ENCODE measurements around the gene SLC25A11. TPM values are rescaled to one million over a fixed set of nuclear protein-coding genes. Genes with fewer than 3 reads are reported as not detected.

SLC25A11 gene
- total and polyA plus RNA-seq, 2 donors (not counting 1 experiment from before 2014, with no cell fraction given): 32.3 to 44.4 TPM

Small RNA genes lying within 50 kb of the gene (small RNA-seq; reads per million reads assigned to genes)
- gene MIR6864 (ENCODE audit: insufficient read length, low read depth, low replicate concordance) (not detected), gene MIR6865 (ENCODE audit: insufficient read length, low read depth, low replicate concordance) (not detected)

Other genes starting within 250 kb of the SLC25A11 start
- 71.8 and 80.9 TPM in 2 replicates for gene PELP1, start 235.9 kb downstream of the SLC25A11 start, total RNA-seq
- 34.9 and 46.1 TPM in 2 replicates for gene PELP1, start 235.9 kb downstream of the SLC25A11 start, polyA plus RNA-seq
- gene ARRB2, start 229.4 kb downstream of the SLC25A11 start, total RNA-seq: 148 and 164 TPM in 2 replicates
- 86.8 and 111 TPM in 2 replicates for gene ARRB2, start 229.4 kb downstream of the SLC25A11 start, polyA plus RNA-seq
- gene MED11, start 208.6 kb downstream of the SLC25A11 start, total RNA-seq: 25.5 and 30.7 TPM in 2 replicates
- 25.3 and 49.1 TPM in 2 replicates for gene MED11, start 208.6 kb downstream of the SLC25A11 start, polyA plus RNA-seq
- 2.1 and 2.5 TPM in 2 replicates for gene ZMYND15, start 200.2 kb downstream of the SLC25A11 start, total RNA-seq
- gene ZMYND15, start 200.2 kb downstream of the SLC25A11 start, polyA plus RNA-seq: 0.72 and 0.82 TPM in 2 replicates
- gene CXCL16, start 200.1 kb downstream of the SLC25A11 start, total RNA-seq: 19.3 and 22.0 TPM in 2 replicates
- gene CXCL16, start 200.1 kb downstream of the SLC25A11 start, polyA plus RNA-seq: 10.9 and 13.8 TPM in 2 replicates
- gene TM4SF5, start 168.2 kb downstream of the SLC25A11 start, total RNA-seq: not detected in 2 replicates
- not detected in 2 replicates for gene TM4SF5, start 168.2 kb downstream of the SLC25A11 start, polyA plus RNA-seq
- not detected in 2 replicates for gene VMO1, start 153.7 kb downstream of the SLC25A11 start, total RNA-seq
- gene VMO1, start 153.7 kb downstream of the SLC25A11 start, polyA plus RNA-seq: 0.57 TPM in 1 of 2 replicates, not detected in the other
- gene GLTPD2, start 151.1 kb downstream of the SLC25A11 start, total RNA-seq: not detected in 2 replicates
- not detected in 2 replicates for gene GLTPD2, start 151.1 kb downstream of the SLC25A11 start, polyA plus RNA-seq
- 55.7 and 56.0 TPM in 2 replicates for gene PSMB6, start 143.9 kb downstream of the SLC25A11 start, total RNA-seq
- 65.2 and 73.2 TPM in 2 replicates for gene PSMB6, start 143.9 kb downstream of the SLC25A11 start, polyA plus RNA-seq
- gene PLD2, start 132.9 kb downstream of the SLC25A11 start, total RNA-seq: 69.2 and 72.1 TPM in 2 replicates
- gene PLD2, start 132.9 kb downstream of the SLC25A11 start, polyA plus RNA-seq: 53.1 and 54.5 TPM in 2 replicates
- gene MINK1, start 106.7 kb downstream of the SLC25A11 start, total RNA-seq: 108 and 109 TPM in 2 replicates
- 160 and 190 TPM in 2 replicates for gene MINK1, start 106.7 kb downstream of the SLC25A11 start, polyA plus RNA-seq
- 2.5 and 3.9 TPM in 2 replicates for gene C17orf107, start 40.5 kb downstream of the SLC25A11 start, total RNA-seq
- 4.6 and 9.4 TPM in 2 replicates for gene C17orf107, start 40.5 kb downstream of the SLC25A11 start, polyA plus RNA-seq
- 0.99 and 1.0 TPM in 2 replicates for gene CHRNE, start 36.9 kb downstream of the SLC25A11 start, total RNA-seq
- 3.0 and 4.7 TPM in 2 replicates for gene CHRNE, start 36.9 kb downstream of the SLC25A11 start, polyA plus RNA-seq
- gene GP1BA, start 7.8 kb downstream of the SLC25A11 start, total RNA-seq: not detected in 2 replicates
- gene GP1BA, start 7.8 kb downstream of the SLC25A11 start, polyA plus RNA-seq: 0.06 and 0.07 TPM in 2 replicates
- 131 and 143 TPM in 2 replicates for gene RNF167, start 222 bp upstream of the SLC25A11 start, total RNA-seq
- gene RNF167, start 222 bp upstream of the SLC25A11 start, polyA plus RNA-seq: 114 and 186 TPM in 2 replicates
- 307 and 330 TPM in 2 replicates for gene PFN1, start 8.5 kb upstream of the SLC25A11 start, total RNA-seq
- gene PFN1, start 8.5 kb upstream of the SLC25A11 start, polyA plus RNA-seq: 609 and 618 TPM in 2 replicates
- 32.5 and 34.8 TPM in 2 replicates for gene ENO3, start 11.1 kb upstream of the SLC25A11 start, total RNA-seq
- gene ENO3, start 11.1 kb upstream of the SLC25A11 start, polyA plus RNA-seq: 35.4 and 50.1 TPM in 2 replicates
- gene SPAG7, start 27.8 kb upstream of the SLC25A11 start, total RNA-seq: 52.5 and 53.6 TPM in 2 replicates
- 43.4 and 46.9 TPM in 2 replicates for gene SPAG7, start 27.8 kb upstream of the SLC25A11 start, polyA plus RNA-seq
- 57.6 and 57.9 TPM in 2 replicates for gene CAMTA2, start 47.6 kb upstream of the SLC25A11 start, total RNA-seq
- 37.1 and 48.3 TPM in 2 replicates for gene CAMTA2, start 47.6 kb upstream of the SLC25A11 start, polyA plus RNA-seq
- gene INCA1, start 57.5 kb upstream of the SLC25A11 start, total RNA-seq: 0.30 and 0.51 TPM in 2 replicates
- 0.45 and 0.60 TPM in 2 replicates for gene INCA1, start 57.5 kb upstream of the SLC25A11 start, polyA plus RNA-seq
- 29.6 and 41.5 TPM in 2 replicates for gene KIF1C, start 57.9 kb upstream of the SLC25A11 start, total RNA-seq
- 2.9 and 5.7 TPM in 2 replicates for gene KIF1C, start 57.9 kb upstream of the SLC25A11 start, polyA plus RNA-seq
- gene SLC52A1, start 95.4 kb upstream of the SLC25A11 start, total RNA-seq: not detected in 2 replicates
- not detected in 2 replicates for gene SLC52A1, start 95.4 kb upstream of the SLC25A11 start, polyA plus RNA-seq
- 15.8 and 16.2 TPM in 2 replicates for gene ZFP3, start 138.4 kb upstream of the SLC25A11 start, total RNA-seq
- 3.2 and 5.1 TPM in 2 replicates for gene ZFP3, start 138.4 kb upstream of the SLC25A11 start, polyA plus RNA-seq
- 17.4 and 19.3 TPM in 2 replicates for gene ZNF232, start 171.8 kb upstream of the SLC25A11 start, total RNA-seq
- 9.9 and 10.2 TPM in 2 replicates for gene ZNF232, start 171.8 kb upstream of the SLC25A11 start, polyA plus RNA-seq
- 0.47 and 0.61 TPM in 2 replicates for gene USP6, start 176.0 kb upstream of the SLC25A11 start, total RNA-seq
- 0.14 and 0.36 TPM in 2 replicates for gene USP6, start 176.0 kb upstream of the SLC25A11 start, polyA plus RNA-seq

Measured in B cell (primary cell).